GM12864 (cell line): ENCODE data around the gene SLC49A4.

ENCODE experiments used
- DNase-seq: peaks from one replicate; pipeline ENCODE4 v3.0.0-alpha.2; 2011; ENCODE audit warnings: low read depth
- H3K4me3 ChIP-seq: 2 replicates; pipeline ENCODE4 v1.5.1; 2011; ENCODE audit warnings: mild to moderate bottlenecking, low read depth, low read length, control low read depth
- CTCF ChIP-seq: IDR thresholded peaks from 2 replicates; pipeline ENCODE4 v1.5.1; 2011; ENCODE audit warnings: low read depth, mild to moderate bottlenecking, moderate library complexity, low read length, control low read depth, inconsistent platforms; ENCODE audit errors: missing control alignments

The SLC49A4 gene

GRCh38 chr3:122875547-122876127 lies 80.8 kb downstream of the SLC49A4 start:
- DNase-seq = no peak
- no peak overlapping the region for H3K4me3 ChIP-seq
- TF ChIP-seq CTCF = no peak

GRCh38 chr3:122880173-122880572 lies 85.3 kb downstream of the SLC49A4 start:
- DNase-seq = no peak
- H3K4me3 ChIP-seq = no peak overlapping the region
- no peak for TF ChIP-seq CTCF

DNA sequence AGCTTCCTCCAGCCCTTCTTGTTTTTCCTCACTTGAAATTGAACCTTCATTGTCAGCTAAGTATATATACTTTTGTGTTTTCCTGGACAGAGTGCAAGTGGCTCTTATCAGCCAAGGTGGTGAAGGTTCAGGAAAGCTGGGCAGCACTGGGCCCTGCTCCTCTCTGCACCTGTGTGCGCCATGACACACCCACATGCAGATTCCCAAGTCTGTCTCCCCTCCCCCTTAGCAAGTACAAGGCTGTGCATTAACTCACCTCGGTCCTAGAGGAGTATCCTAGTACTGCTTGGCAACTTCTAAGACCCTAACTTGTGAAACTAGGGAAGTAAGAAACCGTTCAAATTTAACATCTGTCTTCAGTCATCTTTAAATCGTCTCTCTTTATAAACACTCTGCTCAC lies 85.8 kb downstream of the SLC49A4 start:
- no peak overlapping the region for H3K4me3 ChIP-seq
- TF ChIP-seq CTCF = no peak
- DNase-seq = no peak

GRCh38 chr3:122882361-122882947 lies 87.6 kb downstream of the SLC49A4 start:
- H3K4me3 ChIP-seq = no peak overlapping the region

DNA sequence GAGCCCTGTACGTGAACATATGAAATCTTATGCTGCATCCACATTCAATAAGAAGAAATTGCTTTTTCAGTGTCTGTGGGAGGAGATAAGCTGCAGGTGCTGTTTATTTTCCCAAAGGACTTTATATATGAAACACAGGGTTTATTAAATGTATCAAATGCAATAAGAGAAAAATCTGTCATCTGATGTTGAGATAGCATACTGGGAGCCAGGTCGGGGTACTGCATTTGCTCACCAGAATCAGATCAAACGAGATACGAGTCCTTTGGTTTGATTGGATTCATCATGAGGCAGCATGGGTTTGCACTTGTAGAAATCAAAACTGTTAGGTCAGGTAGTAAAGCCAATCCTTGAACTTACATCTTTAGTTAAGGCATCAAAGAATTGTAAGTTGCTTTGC lies 91.4 kb downstream of the SLC49A4 start:
- no peak for TF ChIP-seq CTCF
- no peak overlapping the region for H3K4me3 ChIP-seq
- no peak for DNase-seq

More at GRCh38 chr3:122882361-122882947, 87.6 kb downstream of the SLC49A4 start:
- DNase-seq = no peak
- TF ChIP-seq CTCF = no peak

DNA sequence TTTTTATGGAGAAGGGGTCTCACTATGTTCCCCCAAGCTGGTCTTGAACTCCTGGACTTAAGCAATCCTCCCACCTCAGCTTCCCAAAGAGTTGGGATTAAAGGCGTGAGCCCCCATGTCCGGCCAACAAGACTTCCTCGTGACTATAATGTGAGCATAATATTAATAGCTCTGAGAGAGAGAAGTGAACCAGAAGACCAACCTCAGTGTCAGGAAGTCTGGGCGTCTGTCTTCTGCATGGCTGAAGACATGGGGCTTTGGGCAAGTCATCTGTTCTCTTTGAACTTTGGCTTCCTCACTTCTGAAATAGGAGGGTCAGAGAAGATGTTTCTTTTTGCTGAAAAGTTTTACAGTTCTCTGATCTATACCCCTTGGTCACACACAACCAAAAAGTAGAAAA lies 92.1 kb downstream of the SLC49A4 start:
- DNase-seq = no peak
- H3K4me3 ChIP-seq = no peak overlapping the region
- TF ChIP-seq CTCF = no peak

GRCh38 chr3:122890077-122890719 lies 95.3 kb downstream of the SLC49A4 start:
- DNase-seq = no peak
- no peak overlapping the region for H3K4me3 ChIP-seq
- no peak for TF ChIP-seq CTCF
